H1 (cell line): Measurements from ENCODE around the gene ENO3. TPM values are rescaled to one million over a fixed set of nuclear protein-coding genes. Genes with fewer than 3 reads are reported as not detected.

ENCODE experiments used
- CTCF ChIA-PET: fragments of 300-600 bp; sonication (Branson Sonifier 250); formaldehyde crosslinking; loops from one replicate; lab custom pipeline; 2021; ENCODE audit not compliant: partially characterized antibody; lab: Charles Lee
- POLR2A ChIA-PET: fragments of 300-600 bp; sonication (Branson Sonifier 250); formaldehyde crosslinking; loops from one replicate; lab custom pipeline; 2021; ENCODE audit warnings: inconsistent platforms; ENCODE audit not compliant: partially characterized antibody; lab: Charles Lee
- DNase-seq, 2 experiments: peaks; one replicate each; pipeline versions ENCODE4 v3.0.0 to v3.0.0-alpha.2; 2010 to 2022; ENCODE audit warnings: low spot score in 2 of 2, low read depth in 1 of 2, mixed read lengths in 1 of 2
- FAIRE-seq: peaks from 2 replicates; lab custom pipeline; 2011; peaks lifted over from hg19 to GRCh38; lab: Jason Lieb, UNC
- H2AFZ ChIP-seq: 2 replicates; pipeline ENCODE4 v1.8.1; 2012; ENCODE audit warnings: low read length, inconsistent platforms
- H2AK5ac ChIP-seq: 2 replicates; pipeline ENCODE4 v1.6.1; 2013; ENCODE audit warnings: low read depth, low read length
- H2BK120ac ChIP-seq: replicated peaks from 2 replicates; pipeline ENCODE3; 2013; ENCODE audit warnings: low read depth, low read length, inconsistent platforms
- H2BK12ac ChIP-seq: 2 replicates; pipeline ENCODE4 v1.6.1; 2013; ENCODE audit warnings: low read depth, low read length
- H2BK15ac ChIP-seq: 2 replicates; pipeline ENCODE4 v1.6.1; 2013; ENCODE audit warnings: low read length
- H2BK20ac ChIP-seq: 2 replicates; pipeline ENCODE4 v1.6.1; 2013; ENCODE audit warnings: low read length
- H2BK5ac ChIP-seq: 2 replicates; pipeline ENCODE4 v1.6.1; 2013; ENCODE audit warnings: low read depth, low read length
- H3K14ac ChIP-seq: 2 replicates; pipeline ENCODE4 v1.6.1; 2013; ENCODE audit warnings: inconsistent platforms; ENCODE audit not compliant: insufficient read length
- H3K18ac ChIP-seq: 2 replicates; pipeline ENCODE4 v1.6.1; 2013; ENCODE audit warnings: low read length; ENCODE audit errors: extremely low read depth
- H3K23ac ChIP-seq: 2 replicates; pipeline ENCODE4 v1.6.1; 2013; ENCODE audit warnings: inconsistent platforms; ENCODE audit not compliant: insufficient read length
- H3K23me2 ChIP-seq: 2 replicates; pipeline ENCODE4 v1.6.1; 2013; ENCODE audit warnings: low read depth, low read length
- H3K27ac ChIP-seq: 2 replicates; pipeline ENCODE4 v1.6.1; 2011; ENCODE audit warnings: low read depth, low read length, inconsistent platforms
- H3K27me3 ChIP-seq, 4 experiments: replicated peaks in 1 of 4; 1 replicate in 1 of 4; 2 replicates in 3 of 4; pipeline versions ENCODE4 v1.6.1 to v1.8.1; 2011 to 2013; ENCODE audit warnings: low read length in 3 of 4, mild to moderate bottlenecking in 3 of 4, inconsistent platforms in 2 of 4, mixed read lengths in 2 of 4, moderate library complexity in 1 of 4; ENCODE audit not compliant: control insufficient read depth in 3 of 4, insufficient read depth in 3 of 4; ENCODE audit errors: extremely low read depth in 1 of 4
- H3K36me3 ChIP-seq, 4 experiments: 2 replicates each; pipeline versions ENCODE4 v1.6.1 to v1.8.1; 2011 to 2013; ENCODE audit warnings: mild to moderate bottlenecking in 4 of 4, low read length in 3 of 4, moderate library complexity in 2 of 4, control low read depth in 1 of 4, inconsistent platforms in 1 of 4; ENCODE audit not compliant: insufficient read depth in 4 of 4, control insufficient read depth in 2 of 4
- H3K4ac ChIP-seq: replicated peaks from 2 replicates; pipeline ENCODE3; 2013; ENCODE audit warnings: low read length, low read depth, mixed read lengths, inconsistent platforms; ENCODE audit not compliant: insufficient read length
- H3K4me1 ChIP-seq, 4 experiments: replicated peaks in 1 of 4; 1 replicate in 1 of 4; 2 replicates in 3 of 4; pipeline versions ENCODE4 v1.6.1 to v1.8.1; 2011 to 2013; ENCODE audit warnings: low read length in 3 of 4, inconsistent platforms in 2 of 4, mixed read lengths in 1 of 4; ENCODE audit not compliant: insufficient read depth in 4 of 4, control insufficient read depth in 3 of 4
- H3K4me2 ChIP-seq, 2 experiments: 2 replicates each; pipeline versions ENCODE4 v1.6.1 to v1.8.1; 2011 to 2013; ENCODE audit warnings: low read depth in 2 of 2, low read length in 2 of 2, control low read depth in 1 of 2, inconsistent platforms in 1 of 2, mild to moderate bottlenecking in 1 of 2; ENCODE audit not compliant: insufficient read depth in 1 of 2
- H3K4me3 ChIP-seq, 4 experiments: fragments of 200-600, 300-600 bp in 1 of 4; sonication (generic), shearing (Covaris generic), sonication (Bioruptor Twin) in 1 of 4; 2 replicates each; pipeline versions ENCODE4 v1.5.1 to v1.8.1; 2011 to 2016; ENCODE audit warnings: low read length in 4 of 4, low read depth in 3 of 4, control low read depth in 2 of 4, inconsistent platforms in 2 of 4, mild to moderate bottlenecking in 2 of 4, mixed read lengths in 1 of 4, moderate library complexity in 1 of 4; ENCODE audit not compliant: insufficient read depth in 2 of 4; ENCODE audit errors: extremely low read depth in 1 of 4
- H3K56ac ChIP-seq: replicated peaks from 2 replicates; pipeline ENCODE3; 2013; ENCODE audit warnings: low read depth, mild to moderate bottlenecking, mixed read lengths, low read length, inconsistent platforms; ENCODE audit not compliant: insufficient read length
- H3K79me1 ChIP-seq: 2 replicates; pipeline ENCODE4 v1.6.1; 2013; ENCODE audit warnings: low read depth, low read length, control low read depth
- H3K79me2 ChIP-seq, 2 experiments: 2 replicates each; pipeline versions ENCODE4 v1.6.1 to v1.8.1; 2012 to 2013; ENCODE audit warnings: low read length in 2 of 2, mild to moderate bottlenecking in 2 of 2, inconsistent platforms in 1 of 2; ENCODE audit not compliant: insufficient read depth in 2 of 2, control insufficient read depth in 1 of 2
- H3K9ac ChIP-seq, 4 experiments: replicated peaks in 1 of 4; 1 replicate in 1 of 4; 2 replicates in 3 of 4; pipeline versions ENCODE4 v1.6.1 to v1.8.1; 2011 to 2013; ENCODE audit warnings: low read depth in 3 of 4, low read length in 3 of 4, control low read depth in 2 of 4, mild to moderate bottlenecking in 2 of 4, moderate library complexity in 2 of 4, inconsistent platforms in 1 of 4; ENCODE audit errors: extremely low read depth in 1 of 4
- H3K9me3 ChIP-seq, 2 experiments: 2 replicates each; pipeline versions ENCODE4 v1.6.1 to v1.8.1; 2012 to 2013; ENCODE audit warnings: mild to moderate bottlenecking in 2 of 2, moderate library complexity in 2 of 2, control low read depth in 1 of 2, inconsistent platforms in 1 of 2, low read depth in 1 of 2, low read length in 1 of 2, mixed read lengths in 1 of 2; ENCODE audit not compliant: insufficient read depth in 2 of 2
- H4K20me1 ChIP-seq, 2 experiments: replicated peaks in 1 of 2; 2 replicates each; pipeline versions ENCODE3 to v1.8.1; 2011 to 2013; ENCODE audit warnings: inconsistent platforms in 2 of 2, low read length in 2 of 2, mild to moderate bottlenecking in 1 of 2; ENCODE audit not compliant: insufficient read depth in 2 of 2, control insufficient read depth in 1 of 2
- H4K5ac ChIP-seq: 2 replicates; pipeline ENCODE4 v1.6.1; 2013; ENCODE audit warnings: low read length, low read depth, mixed read lengths, inconsistent platforms; ENCODE audit not compliant: insufficient read length
- H4K8ac ChIP-seq: 2 replicates; pipeline ENCODE4 v1.8.0; 2013; ENCODE audit warnings: mild to moderate bottlenecking, moderate library complexity, low read length, inconsistent platforms; ENCODE audit not compliant: insufficient read depth; ENCODE audit errors: extremely low read depth
- H4K91ac ChIP-seq: replicated peaks from 2 replicates; pipeline ENCODE3; 2013; ENCODE audit warnings: low read length, mixed read lengths, inconsistent platforms; ENCODE audit not compliant: insufficient read length
- BACH1 ChIP-seq: IDR thresholded peaks from 2 replicates; pipeline ENCODE4 v1.6.1; 2012; ENCODE audit warnings: low read length, improper control_type of control experiment
- BCL11A ChIP-seq, 2 experiments: IDR thresholded peaks; one replicate each; pipeline ENCODE4 v1.6.1; 2011; ENCODE audit warnings: low read depth in 2 of 2, low read length in 2 of 2, mild to moderate bottlenecking in 2 of 2
- CEBPB ChIP-seq: IDR thresholded peaks from 2 replicates; pipeline ENCODE4 v1.6.1; 2012; ENCODE audit warnings: low read depth, low read length
- JUND ChIP-seq: IDR thresholded peaks from 2 replicates; pipeline ENCODE4 v1.6.1; 2011; ENCODE audit warnings: mild to moderate bottlenecking, improper control_type of control experiment, low read length
- NRF1 ChIP-seq: IDR thresholded peaks from 2 replicates; pipeline ENCODE4 v1.6.1; 2011; ENCODE audit warnings: mild to moderate bottlenecking, low read depth, low read length, improper control_type of control experiment
- POU5F1 ChIP-seq: IDR thresholded peaks from 2 replicates; pipeline ENCODE4 v1.6.1; 2011; ENCODE audit warnings: low read depth, mild to moderate bottlenecking, low read length, moderate library complexity
- SRF ChIP-seq: IDR thresholded peaks from 2 replicates; pipeline ENCODE4 v1.6.1; 2011; ENCODE audit warnings: mild to moderate bottlenecking, low read depth, low read length, moderate library complexity
- TAF7 ChIP-seq: optimal IDR thresholded peaks from 2 replicates; pipeline ENCODE3; 2011; ENCODE audit warnings: low read depth, mild to moderate bottlenecking, inconsistent platforms, low read length, moderate library complexity, borderline replicate concordance
- TBP ChIP-seq: IDR thresholded peaks from 2 replicates; pipeline ENCODE4 v1.6.1; 2011; ENCODE audit warnings: low read depth, low read length, improper control_type of control experiment
- YY1 ChIP-seq: IDR thresholded peaks from 2 replicates; pipeline ENCODE4 v1.6.1; 2011; ENCODE audit warnings: low read depth, mild to moderate bottlenecking, low read length
- WGBS, 2 experiments: shearing (Covaris generic) in 1 of 2; methylation state at CpG; one replicate each; pipeline versions ENCODE4 v1.1.6 to v1.1.7; 2013 to 2015; ENCODE audit warnings: low lambda C conversion rate in 2 of 2, mixed read lengths in 2 of 2, inconsistent platforms in 1 of 2, low coverage in 1 of 2, missing lambda C conversion rate in 1 of 2; ENCODE audit not compliant: insufficient replicate concordance in 2 of 2, insufficient coverage in 1 of 2, insufficient read length in 1 of 2; ENCODE audit errors: extremely low coverage in 1 of 2, missing lambda C conversion rate in 1 of 2; 5-methylcytosine and 5-hydroxymethylcytosine counted together
- polyA plus RNA-seq, 7 experiments: library from polyadenylated mRNA; depleted of rRNA in 3 of 7; stranded (reverse) in 5 of 7; unstranded in 2 of 7; fragments of >200 nt in 5 of 7; fragments of 200-250 nt in 2 of 7; gene quantifications; 1 replicate in 5 of 7; 2 replicates in 1 of 7; 4 replicates in 1 of 7; pipeline versions ENCODE4 v1.2.1 to v1.2.3, GENCODE V29; 2011 to 2013; ENCODE audit warnings: missing spikeins in 2 of 7, mixed read lengths in 2 of 7
- total RNA-seq: library from RNA; stranded (reverse); fragmentation: NEBNext Ultra II Directional; extraction: Animal tissue kit (Norgen Biotek cat#: 25700); gene quantifications from 2 replicates; pipeline ENCODE4 v1.2.1, GENCODE V29; 2021

Gene ENO3
- total and polyA plus RNA-seq, 2 of the 8 experiments (the other 6 are each of a cell fraction or from before 2014, with no cell fraction given): 25.0 to 25.7 TPM

DNA sequence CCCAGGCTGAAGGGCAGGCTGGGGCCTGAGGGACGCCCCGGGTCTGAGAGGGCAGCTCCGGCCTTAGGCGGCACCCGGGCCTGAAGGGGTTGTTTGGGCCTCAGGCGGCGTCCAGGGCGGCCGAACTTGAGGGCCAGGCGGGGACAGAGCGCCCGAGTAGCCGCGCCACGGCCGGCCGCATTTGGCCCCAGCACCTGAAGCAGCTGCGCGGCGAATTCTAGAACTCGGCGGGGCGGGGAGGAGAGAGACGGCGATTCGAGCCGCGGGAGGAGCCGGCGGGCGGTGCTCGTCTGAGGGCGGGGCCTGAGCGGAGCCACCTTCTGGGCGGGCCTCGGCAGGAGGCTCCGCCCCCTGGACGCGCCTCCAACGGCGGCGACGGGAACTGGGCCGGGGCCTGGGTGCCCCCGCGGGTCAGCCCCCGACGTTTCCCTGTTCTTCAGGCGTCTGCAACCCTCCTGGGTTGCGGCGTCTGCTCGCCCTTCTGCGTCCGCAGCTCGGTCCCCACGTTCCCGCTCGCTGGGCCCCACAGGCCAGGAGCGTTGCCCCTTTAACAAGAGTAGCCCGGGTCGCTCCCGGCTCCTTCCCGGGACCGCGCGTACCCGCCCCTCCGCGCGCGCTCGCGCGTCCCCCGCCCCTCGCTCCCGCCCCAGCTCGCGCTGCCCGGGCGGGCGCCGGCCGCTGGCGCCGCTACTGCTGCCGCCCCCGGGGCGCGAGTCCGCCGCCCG lies 46.5 kb downstream of the ENO3 start, which contains the start of the genes INCA1 and KIF1C:
Gene INCA1, minus strand, starts transcription at position 221 of the 725 bp plus-strand sequence. CDS start 3,085 bp downstream, outside the sequence.
Gene KIF1C, plus strand, starts transcription at position 649 of the 725 bp plus-strand sequence. CDS start 2,297 bp downstream, outside the sequence.
- H3K79me1 ChIP-seq: peaks cover 11% of the 10 kb centered on the region
- H2BK12ac ChIP-seq: no peak within 1 kb of the TSS
- H4K91ac ChIP-seq: peak within 1 kb of the TSS; percentile 81
- CTCF ChIA-PET: interaction anchor here (1.0 to 2.2 kb wide), 3 partner anchors 10 to 60 kb away, joined by 3 to 13 read pairs (median 8); partner anchors contain the start of gene CAMTA2
- H3K14ac ChIP-seq: peak within 1 kb of the TSS; percentile 50
- peaks cover 9 to 15% (median 12%) of the 10 kb centered on the region in 4 experiments; a peak in 7 of 8 replicates for H3K36me3 ChIP-seq
- peak within 1 kb of the TSS; percentile 96 for H3K18ac ChIP-seq
- no peak within 1 kb of the TSS for H2BK20ac ChIP-seq
- peak within 1 kb of the TSS; percentile 93 for H4K5ac ChIP-seq
- H3K27me3 ChIP-seq: peaks cover 0 to 13% (median 1%) of the 10 kb centered on the region in 4 experiments; a peak in 4 of 7 replicates
- peak within 1 kb of the TSS; percentile 88; the same call in 1 of the 2 replicates for H3K27ac ChIP-seq
- 1% methylated on average over 27 of the region's 93 CpGs; no CpG with 5 or more reads in 1 of the 2 experiments for WGBS, 2 experiments
- peak within 1 kb of the TSS; percentile 75 to 80 (median 78) for H3K4me3 ChIP-seq
- peaks cover 0 to 19% of the 10 kb centered on the region in 2 experiments; a peak in 2 of 4 replicates for H3K79me2 ChIP-seq
- H3K4me2 ChIP-seq: peak within 1 kb of the TSS; percentile 97 to 100
- no peaks in the 10 kb centered on the region for H3K9me3 ChIP-seq
- H3K4me1 ChIP-seq: peaks cover 4 to 17% (median 8%) of the 10 kb centered on the region in 4 experiments
- peaks cover 2 to 11% of the 10 kb centered on the region in 2 experiments for H4K20me1 ChIP-seq
- H3K23ac ChIP-seq: no peak within 1 kb of the TSS
- no peak for FAIRE-seq
- peak within 1 kb of the TSS; percentile 51 to 79 (median 68) for H3K9ac ChIP-seq
- H2BK15ac ChIP-seq: peak within 1 kb of the TSS; percentile 88; the same call in 1 of the 2 replicates
- peak within 1 kb of the TSS; percentile 96 for H3K4ac ChIP-seq
- peak within 1 kb of the TSS; percentile 22 for H2BK120ac ChIP-seq
- POLR2A ChIA-PET: interaction anchor here (0.7 to 4.7 kb wide), 16 partner anchors 8 to 105 kb away, joined by 3 to 36 read pairs (median 5); partner anchors contain the start of genes CAMTA2, PFN1, RNF167 and SLC25A11
- H3K56ac ChIP-seq: peak within 1 kb of the TSS; percentile 77
- peak within 1 kb of the TSS; percentile 72; the same call in 1 of the 2 replicates for H2AFZ ChIP-seq
- peak within 1 kb of the TSS; percentile 65; the same call in 1 of the 2 replicates for H2AK5ac ChIP-seq
- H4K8ac ChIP-seq: peak within 1 kb of the TSS; percentile 79
- peak; percentile 64 to 95 for DNase-seq
- peak within 1 kb of the TSS; percentile 95 for H2BK5ac ChIP-seq
- H3K23me2 ChIP-seq: peaks cover 11% of the 10 kb centered on the region
- TF ChIP-seq SRF (no peak), TAF7 (no peak), CEBPB (no peak), NRF1 (no peak), BCL11A (IDR thresholded peaks at IDR 0.05; ENCODE audit: low read depth in 2 of 2, low read length in 2 of 2) (no peak), YY1 (0 out of 2 replicates have a peak, but pooled peaks have one; percentile 6), JUND (peak; percentile 66; the same call in 1 of the 2 replicates), POU5F1 (no peak), TBP (no peak), BACH1 (no peak)
